Right cardiac atrium (tissue), 5 donors: ENCODE measurements around the gene PTPRF. TPM values are rescaled to one million over a fixed set of nuclear protein-coding genes. Genes with fewer than 3 reads are reported as not detected.
A peak's percentile ranks its signal among the peaks of the same experiment; 100 is the strongest.

Experiments used
- ATAC-seq, 2 donors: fragments of 200-7000 bp; cut with Tn5 transposase; one replicate each; pipeline versions ENCODE4 v1.8.0 to v1.9.1; 2020; ENCODE audit warnings: moderate library complexity in 2 of 2, mild to moderate bottlenecking in 1 of 2
- DNase-seq, 3 donors: peaks; one replicate each; pipeline ENCODE4 v3.0.0-alpha.2; 2020
- H3K27ac ChIP-seq: one replicate; pipeline ENCODE4 v1.5.1; 2013; ENCODE audit warnings: mild to moderate bottlenecking, low read length, control low read depth, moderate library complexity
- H3K27me3 ChIP-seq: one replicate; pipeline ENCODE4 v1.6.1; 2013; ENCODE audit not compliant: control insufficient read depth, insufficient read depth
- H3K4me1 ChIP-seq: one replicate; pipeline ENCODE4 v1.6.1; 2013; ENCODE audit warnings: low read length; ENCODE audit not compliant: control insufficient read depth, insufficient read depth
- H3K4me3 ChIP-seq: one replicate; pipeline ENCODE4 v1.5.1; 2013; ENCODE audit warnings: low read length, control low read depth
- H3K9me3 ChIP-seq: one replicate; pipeline ENCODE4 v1.6.1; 2013; ENCODE audit warnings: low read length; ENCODE audit not compliant: control insufficient read depth
- WGBS: extraction: QIAGEN DNeasy Blood & Tissue Kit; methylation state at CpG from one replicate; pipeline ENCODE4 v1.1.7; 2013; 5-methylcytosine and 5-hydroxymethylcytosine counted together
- intact Hi-C, 4 donors: fragments of 100-400 bp; cut with DNase I; formaldehyde crosslinking; loops; one replicate each; pipeline versions ENCODE4 v1.11.0 to v1.14.0; 2022 to 2023
- polyA plus RNA-seq: library from polyadenylated mRNA; stranded (reverse); fragments of 200-250 nt; gene quantifications from one replicate; pipeline ENCODE4 v1.2.3, GENCODE V29; 2013
- total RNA-seq, 4 donors: library from RNA; stranded (reverse); fragmentation: NEBNext Ultra II Directional; extraction: Animal tissue kit (Norgen Biotek cat#: 25700); gene quantifications; one replicate each; pipeline ENCODE4 v1.2.1, GENCODE V29; 2021
- donor health status: healthy with polysubstance abuse.
- donor health status: DM: no; HTN: yes; CAD: no.
- donor health status: DM: no; HTN: no; CAD: no.
- donor health status: DM: no; HTN: yes; CAD: no; lungs with severe emphysema.
- donor health status: DM: yes; HTN: yes; CAD: no.

Gene PTPRF
- total and polyA plus RNA-seq, 5 donors, result 5.1 to 19.7 (median 11.6) TPM

- H3K27ac ChIP-seq, result no peak overlapping the region
- H3K4me3 ChIP-seq, result no peak overlapping the region
- no peaks in the 10 kb centered on the region for H3K4me1 ChIP-seq
- no peaks in the 10 kb centered on the region for H3K27me3 ChIP-seq
- intact Hi-C loops, result no loop called here
- no peak for DNase-seq
- no peaks in the 10 kb centered on the region for H3K9me3 ChIP-seq
- 86% methylated on average over 14 of the region's 14 CpGs for WGBS
- ATAC-seq, result no peak
Observed at GRCh38 chr1:43570715-43571114, 40.0 kb downstream of the PTPRF start.

- ATAC-seq (no peak), DNase-seq (no peak)
- intact Hi-C loops, result no loop called here
- H3K27ac ChIP-seq, result no peak overlapping the region
- no peaks in the 10 kb centered on the region for H3K4me1 ChIP-seq
- no peak overlapping the region for H3K4me3 ChIP-seq
- no peaks in the 10 kb centered on the region for H3K27me3 ChIP-seq
- WGBS, result 75% methylated on average over 2 of the region's 2 CpGs
- H3K9me3 ChIP-seq, result no peaks in the 10 kb centered on the region
Observed at GRCh38 chr1:43572084-43572483, 41.4 kb downstream of the PTPRF start.

GRCh38 chr1:43572538-43572937 is 41.9 kb downstream of the PTPRF start:
- ATAC-seq, result no peak
- WGBS, result 91% methylated on average over 9 of the region's 9 CpGs
- intact Hi-C loops, result no loop called here

GRCh38 chr1:43573066-43573800 is 42.5 kb downstream of the PTPRF start:
- no peak overlapping the region for H3K27ac ChIP-seq
- DNase-seq, result peak in 1 of 3 donors; percentile 73
- no peaks in the 10 kb centered on the region for H3K9me3 ChIP-seq
- ATAC-seq, result peak; percentile 28 to 43
- no peak overlapping the region for H3K4me3 ChIP-seq
- WGBS, result 83% methylated on average over 11 of the region's 11 CpGs
- no peaks in the 10 kb centered on the region for H3K4me1 ChIP-seq
- intact Hi-C loops, result no loop called here
- H3K27me3 ChIP-seq, result no peaks in the 10 kb centered on the region

More at GRCh38 chr1:43572538-43572937, 41.9 kb downstream of the PTPRF start:
- H3K27ac ChIP-seq, result no peak overlapping the region
- no peak for DNase-seq
- H3K9me3 ChIP-seq, result no peaks in the 10 kb centered on the region
- no peaks in the 10 kb centered on the region for H3K27me3 ChIP-seq
- H3K4me1 ChIP-seq, result no peaks in the 10 kb centered on the region
- H3K4me3 ChIP-seq, result no peak overlapping the region

GRCh38 chr1:43576521-43576920 is 45.8 kb downstream of the PTPRF start:
- H3K9me3 ChIP-seq, result no peaks in the 10 kb centered on the region
- H3K4me3 ChIP-seq, result no peak overlapping the region
- no peak for DNase-seq
- no peaks in the 10 kb centered on the region for H3K4me1 ChIP-seq
- ATAC-seq, result no peak
- H3K27ac ChIP-seq, result no peak overlapping the region
- WGBS, result 94% methylated on average over 7 of the region's 7 CpGs
- H3K27me3 ChIP-seq, result no peaks in the 10 kb centered on the region
- intact Hi-C loops, result no loop called here

- Histone ChIP-seq H3K27me3 (no peaks in the 10 kb centered on the region), H3K9me3 (no peaks in the 10 kb centered on the region), H3K4me1 (no peaks in the 10 kb centered on the region), H3K4me3 (no peak overlapping the region), H3K27ac (no peak overlapping the region)
- no peak for DNase-seq
- intact Hi-C loops, result no loop called here
- WGBS, result 79% methylated on average over 18 of the region's 18 CpGs
- ATAC-seq, result no peak
Observed at GRCh38 chr1:43577655-43578542, 47.2 kb downstream of the PTPRF start.

GRCh38 chr1:43580039-43580438 is 49.4 kb downstream of the PTPRF start:
- no peaks in the 10 kb centered on the region for H3K4me1 ChIP-seq
- WGBS, result 90% methylated on average over 9 of the region's 9 CpGs
- intact Hi-C loops, result no loop called here
- ATAC-seq (no peak), DNase-seq (no peak)
- no peaks in the 10 kb centered on the region for H3K9me3 ChIP-seq
- no peaks in the 10 kb centered on the region for H3K27me3 ChIP-seq
- H3K4me3 ChIP-seq, result no peak overlapping the region
- no peak overlapping the region for H3K27ac ChIP-seq

GRCh38 chr1:43582162-43582566 is 51.5 kb downstream of the PTPRF start:
- WGBS, result 79% methylated on average over 5 of the region's 5 CpGs
- H3K27me3 ChIP-seq, result no peaks in the 10 kb centered on the region
- DNase-seq (no peak), ATAC-seq (peak; percentile 34 to 41)
- no peaks in the 10 kb centered on the region for H3K4me1 ChIP-seq
- H3K27ac ChIP-seq, result no peak overlapping the region
- H3K9me3 ChIP-seq, result no peaks in the 10 kb centered on the region
- H3K4me3 ChIP-seq, result no peak overlapping the region
- intact Hi-C loops, result no loop called here

- Histone ChIP-seq H3K27ac (no peak overlapping the region), H3K4me1 (no peaks in the 10 kb centered on the region), H3K27me3 (no peaks in the 10 kb centered on the region), H3K9me3 (no peaks in the 10 kb centered on the region), H3K4me3 (no peak overlapping the region)
- whole genome bisulfite sequencing, result 92% methylated on average over 13 of the region's 13 CpGs
- DNase-seq, result no peak
- intact Hi-C loops, result no loop called here
- no peak for ATAC-seq
Observed at GRCh38 chr1:43583058-43583457, 52.4 kb downstream of the PTPRF start.

- H3K9me3 ChIP-seq, result no peaks in the 10 kb centered on the region
- ATAC-seq (no peak), DNase-seq (no peak)
- 64% methylated on average over 8 of the region's 8 CpGs for WGBS
- H3K4me1 ChIP-seq, result no peaks in the 10 kb centered on the region
- no peak overlapping the region for H3K4me3 ChIP-seq
- no peaks in the 10 kb centered on the region for H3K27me3 ChIP-seq
- no peak overlapping the region for H3K27ac ChIP-seq
- intact Hi-C loops, result no loop called here
Observed at GRCh38 chr1:43584204-43584603, 53.5 kb downstream of the PTPRF start.

- Histone ChIP-seq H3K27ac (no peak overlapping the region), H3K9me3 (no peaks in the 10 kb centered on the region), H3K27me3 (no peaks in the 10 kb centered on the region), H3K4me1 (no peaks in the 10 kb centered on the region), H3K4me3 (no peak overlapping the region)
- WGBS, result 88% methylated on average over 10 of the region's 10 CpGs
- intact Hi-C loops, result no loop called here
- ATAC-seq (no peak), DNase-seq (no peak)
Observed at GRCh38 chr1:43585557-43585956, 54.9 kb downstream of the PTPRF start.
